Pancreas (tissue), 10 donors: ENCODE measurements around the gene PANK3. TPM values are rescaled to one million over a fixed set of nuclear protein-coding genes. Genes with fewer than 3 reads are reported as not detected.
"Not testable (repeated sequence)": the region's sequence is repeated elsewhere in the genome, so short reads cannot be mapped to it uniquely, and the experiment has no call there.

Source experiments
- ATAC-seq, 4 donors: fragments of 200-7000 bp; cut with Tn5 transposase; one replicate each; pipeline versions ENCODE4 v1.8.0 to v1.9.1; 2020; ENCODE audit warnings: mild to moderate bottlenecking in 4 of 4, moderate library complexity in 4 of 4
- DNase-seq, 6 donors: peaks; one replicate each; pipeline ENCODE4 v3.0.0-alpha.2; 2020
- FAIRE-seq: peaks from 2 replicates; lab custom pipeline; 2012; peaks lifted over from hg19 to GRCh38; lab: Jason Lieb, UNC
- H3K27ac ChIP-seq, 4 donors: fragments of 200-600 bp; sonication (generic); 1 replicate in 3 of 4; 2 replicates in 1 of 4; pipeline versions ENCODE4 v1.5.0 to v1.8.0; 2020
- H3K27me3 ChIP-seq, 4 donors: fragments of 200-600 bp; one replicate each; pipeline ENCODE4 v1.8.0; 2021
- H3K36me3 ChIP-seq, 3 donors: fragments of 200-600 bp; sonication (generic) in 1 of 3; one replicate each; pipeline versions ENCODE4 v1.5.0 to v1.8.0; 2020 to 2021
- H3K4me1 ChIP-seq, 3 donors: fragments of 200-600 bp; one replicate each; pipeline ENCODE4 v1.8.0; 2021
- H3K4me3 ChIP-seq, 4 donors: fragments of 200-600 bp; sonication (generic) in 2 of 4; one replicate each; pipeline versions ENCODE4 v1.5.0 to v1.8.0; 2020 to 2021
- H3K9me3 ChIP-seq, 4 donors: fragments of 200-600 bp; one replicate each; pipeline ENCODE4 v1.8.0; 2021
- WGBS, 2 donors: extraction: QIAGEN DNeasy Blood & Tissue Kit; methylation state at CpG; one replicate each; pipeline ENCODE4 v1.1.7; 2013; 5-methylcytosine and 5-hydroxymethylcytosine counted together
- intact Hi-C, 3 donors: fragments of 100-400 bp; cut with DNase I; formaldehyde crosslinking; loops; one replicate each; pipeline versions ENCODE4 v1.11.1 to v1.14.2; 2022
- polyA plus RNA-seq, 2 donors: library from polyadenylated mRNA; stranded (reverse); fragments of 200-250 nt; gene quantifications; one replicate each; pipeline ENCODE4 v1.2.3, GENCODE V29; 2013
- total RNA-seq, 6 donors: library from RNA; stranded (reverse); fragmentation: NEBNext Ultra II Directional in 4 of 6; extraction: Animal tissue kit (Norgen Biotek cat#: 25700) in 4 of 6; gene quantifications; one replicate each; pipeline versions ENCODE4 v1.2.1 to v1.2.4, GENCODE V29; 2021 to 2023
- TF ChIP-seq, protein P1 (sequence below), 4 donors: fragments of 200-600 bp; sonication (generic) in 3 of 4; IDR thresholded peaks; one replicate each; pipeline versions ENCODE4 v1.5.0 to v1.8.0; 2021; ENCODE audit warnings: antibody characterized with exemption in 4 of 4
- donor health status: healthy with polysubstance abuse.
- donor health status: DM: no; HTN: no; CAD: no; lungs with moderate emphysema.
- donor health status: DM: no; HTN: no; CAD: no.
- donor health status: control.
- donor health status: control.
- donor health status: Bipolar disorder and iron deficiency.
- donor health status: DM: yes; HTN: yes; CAD: no.
- donor health status: DM: no; HTN: no; CAD: no.
- donor health status: DM: no; HTN: no; CAD: no.
- donor health status: DM: yes; HTN: yes; CAD: no.

PANK3 gene
- total and polyA plus RNA-seq, 8 donors: 2.2 to 25.8 (median 16.5) TPM

DNA sequence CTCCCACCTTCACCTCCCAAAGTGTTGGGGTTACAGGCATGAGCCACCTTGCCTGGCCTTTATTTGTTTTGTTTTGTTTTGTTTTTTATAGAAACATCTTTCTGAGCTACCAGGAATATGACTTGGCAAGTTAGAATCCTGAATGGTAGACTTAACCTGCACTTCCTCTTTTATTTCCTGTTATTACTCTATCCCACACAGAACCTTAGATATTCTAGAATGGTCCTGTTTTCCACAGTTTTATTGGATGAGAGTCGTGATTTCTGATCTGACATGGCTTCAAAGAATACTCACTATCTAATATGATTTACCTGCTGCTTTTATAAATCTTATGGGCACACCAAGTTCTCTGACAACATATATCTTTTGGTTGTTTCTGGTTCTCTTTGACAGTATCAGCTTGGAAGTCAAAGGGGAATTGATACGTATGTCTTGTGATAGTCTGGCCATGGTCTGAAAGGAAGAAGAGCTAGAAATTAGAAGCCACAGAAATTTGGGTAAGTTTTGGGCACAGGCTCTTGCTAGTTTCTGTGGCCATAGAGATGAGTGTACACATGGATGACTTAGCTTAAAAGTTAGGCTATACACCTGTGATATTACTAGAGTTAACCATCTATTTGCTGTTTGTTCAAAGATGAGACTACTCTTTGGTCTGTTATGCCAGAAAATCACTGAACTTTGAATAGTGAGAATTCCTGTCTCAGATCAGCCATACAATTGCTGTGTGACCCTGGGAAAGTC is 4.7 kb upstream of the PANK3 start:
- WGBS, 2 donors: 67 to 71% methylated on average over 2 of the region's 2 CpGs
- no peak for FAIRE-seq

DNA sequence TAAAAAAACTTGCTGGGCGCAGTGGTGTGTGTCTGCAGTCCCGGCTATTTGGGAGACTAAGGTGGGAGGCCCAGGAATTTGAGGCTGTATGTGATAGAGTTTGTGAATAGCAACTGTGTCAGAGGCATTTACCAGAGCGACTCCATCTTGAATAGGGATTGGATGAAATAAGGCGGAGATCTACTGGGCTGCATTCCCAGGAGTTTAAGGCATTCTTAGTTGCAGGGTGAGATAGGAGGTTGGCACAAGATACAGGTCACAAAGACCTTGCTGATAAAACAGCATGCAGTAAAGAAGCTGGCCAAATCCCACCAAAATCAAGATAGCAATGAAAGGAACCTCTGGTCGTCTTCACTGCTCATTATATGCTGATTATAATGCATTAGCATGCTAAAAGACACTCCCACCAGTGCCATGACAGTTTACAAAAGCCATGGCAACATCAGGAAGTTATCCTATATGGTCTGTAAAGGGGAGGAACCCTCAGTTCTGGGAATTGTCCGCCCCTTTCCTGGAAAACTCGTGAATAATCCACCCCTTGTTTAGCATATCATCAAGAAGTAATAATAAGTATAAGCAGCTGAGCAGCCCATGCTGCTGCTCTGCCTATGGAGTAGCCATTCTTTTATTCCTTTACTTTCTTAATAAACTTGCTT is 1.8 kb upstream of the PANK3 start:
- H3K36me3 ChIP-seq, H3K27ac ChIP-seq, DNase-seq, H3K9me3 ChIP-seq, FAIRE-seq, H3K27me3 ChIP-seq, intact Hi-C loops, ATAC-seq, H3K4me3 ChIP-seq: not testable (repeated sequence)
- 65 to 69% methylated on average over 7 of the region's 7 CpGs for WGBS, 2 donors
- H3K4me1 ChIP-seq: peaks cover 0 to 11% (median 0%) of the 10 kb centered on the region in 3 donors

More for the DNA sequence above, 4.7 kb upstream of the PANK3 start:
- intact Hi-C loops: no loop called here
- H3K36me3 ChIP-seq: no peaks in the 10 kb centered on the region
- no peaks in the 10 kb centered on the region for H3K27me3 ChIP-seq
- TF ChIP-seq, protein P1, sequence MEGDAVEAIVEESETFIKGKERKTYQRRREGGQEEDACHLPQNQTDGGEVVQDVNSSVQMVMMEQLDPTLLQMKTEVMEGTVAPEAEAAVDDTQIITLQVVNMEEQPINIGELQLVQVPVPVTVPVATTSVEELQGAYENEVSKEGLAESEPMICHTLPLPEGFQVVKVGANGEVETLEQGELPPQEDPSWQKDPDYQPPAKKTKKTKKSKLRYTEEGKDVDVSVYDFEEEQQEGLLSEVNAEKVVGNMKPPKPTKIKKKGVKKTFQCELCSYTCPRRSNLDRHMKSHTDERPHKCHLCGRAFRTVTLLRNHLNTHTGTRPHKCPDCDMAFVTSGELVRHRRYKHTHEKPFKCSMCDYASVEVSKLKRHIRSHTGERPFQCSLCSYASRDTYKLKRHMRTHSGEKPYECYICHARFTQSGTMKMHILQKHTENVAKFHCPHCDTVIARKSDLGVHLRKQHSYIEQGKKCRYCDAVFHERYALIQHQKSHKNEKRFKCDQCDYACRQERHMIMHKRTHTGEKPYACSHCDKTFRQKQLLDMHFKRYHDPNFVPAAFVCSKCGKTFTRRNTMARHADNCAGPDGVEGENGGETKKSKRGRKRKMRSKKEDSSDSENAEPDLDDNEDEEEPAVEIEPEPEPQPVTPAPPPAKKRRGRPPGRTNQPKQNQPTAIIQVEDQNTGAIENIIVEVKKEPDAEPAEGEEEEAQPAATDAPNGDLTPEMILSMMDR (IDR thresholded peaks at IDR 0.05): no peak
- H3K4me1 ChIP-seq: peaks cover 0 to 4% (median 0%) of the 10 kb centered on the region in 3 donors
- no peak overlapping the region for H3K27ac ChIP-seq
- H3K9me3 ChIP-seq: no peaks in the 10 kb centered on the region
- no peak for DNase-seq
- H3K4me3 ChIP-seq: no peak overlapping the region
- no peak for ATAC-seq

DNA sequence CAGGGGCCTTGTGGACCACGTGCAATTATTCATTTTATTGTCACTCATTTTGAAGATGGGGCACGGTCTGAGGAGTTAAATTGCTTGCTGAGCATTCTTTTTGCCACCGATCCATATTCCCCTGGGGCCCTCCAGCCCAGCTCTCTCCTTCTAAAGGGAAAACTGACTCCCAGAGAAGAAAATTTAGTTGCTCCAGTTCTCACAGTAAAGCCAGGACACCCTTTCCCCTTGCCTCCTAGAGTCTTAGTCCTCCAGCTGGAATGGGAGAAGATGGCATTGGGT is 1.0 kb upstream of the PANK3 start:
- DNase-seq: peak in 1 of 6 donors; percentile 13
- 19 to 31% methylated on average over 3 of the region's 3 CpGs for WGBS, 2 donors
- intact Hi-C loops: no loop called here
- Histone ChIP-seq H3K27me3 (no peaks in the 10 kb centered on the region), H3K27ac (peak overlapping the region; percentile 49 to 94 (median 88)), H3K9me3 (no peaks in the 10 kb centered on the region), H3K36me3 (no peaks in the 10 kb centered on the region), H3K4me1 (peaks cover 0 to 11% (median 0%) of the 10 kb centered on the region in 3 donors), H3K4me3 (peak overlapping the region; percentile 76 to 93 (median 78))
- TF ChIP-seq, protein P1 (IDR thresholded peaks at IDR 0.05): no peak
- no peak for FAIRE-seq
- ATAC-seq: no peak

DNA sequence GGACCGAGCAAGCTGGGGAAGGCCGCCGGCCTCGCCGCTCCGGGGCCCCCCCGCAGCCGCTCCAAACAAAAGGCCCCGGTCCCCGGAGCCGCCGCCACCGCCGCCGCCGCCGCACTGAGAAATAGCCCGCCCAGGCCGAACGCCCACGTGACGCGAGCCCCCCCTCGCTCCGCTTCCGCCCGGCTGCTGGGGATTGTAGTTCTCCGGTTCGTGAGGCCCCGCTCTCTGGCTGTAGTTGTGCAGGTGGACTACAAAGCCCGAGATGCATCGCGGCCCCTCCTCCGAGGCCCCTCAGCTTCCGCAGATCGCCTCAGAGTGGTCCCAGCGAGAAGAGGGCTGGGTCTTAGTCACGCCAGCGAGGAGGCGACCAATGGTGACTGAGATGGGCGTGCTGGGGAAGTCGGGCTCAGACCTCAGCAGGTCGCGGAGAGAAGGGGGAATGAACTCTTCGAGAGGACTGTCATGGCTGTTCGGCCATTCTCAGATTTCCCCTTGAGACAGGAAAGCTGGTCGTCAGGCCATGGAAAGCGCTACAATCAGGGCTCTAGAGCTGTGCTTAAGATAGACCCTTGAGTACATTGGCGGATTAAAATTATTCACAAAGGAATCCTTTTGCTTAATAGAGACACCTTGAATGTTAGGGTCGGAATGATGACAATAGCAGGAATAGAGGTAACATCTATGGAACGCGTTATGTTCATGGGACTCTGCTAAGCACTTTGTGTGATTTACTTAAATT is 489 bp upstream of the PANK3 start:
- Histone ChIP-seq H3K27me3 (no peaks in the 10 kb centered on the region), H3K4me1 (peaks cover 0 to 11% (median 0%) of the 10 kb centered on the region in 3 donors), H3K4me3 (peak overlapping the region; percentile 76 to 93 (median 78)), H3K9me3 (no peaks in the 10 kb centered on the region), H3K36me3 (no peaks in the 10 kb centered on the region), H3K27ac (peak overlapping the region; percentile 83 to 94 (median 90))
- TF ChIP-seq, protein P1 (IDR thresholded peaks at IDR 0.05): no peak
- WGBS, 2 donors: 1 to 2% methylated on average over 51 to 52 of the region's 52 CpGs
- intact Hi-C loops: no loop called here
- peak; percentile 91 to 97 (median 95) for ATAC-seq
- FAIRE-seq: peak; percentile 94
- DNase-seq: peak; percentile 95 to 99 (median 98)

DNA sequence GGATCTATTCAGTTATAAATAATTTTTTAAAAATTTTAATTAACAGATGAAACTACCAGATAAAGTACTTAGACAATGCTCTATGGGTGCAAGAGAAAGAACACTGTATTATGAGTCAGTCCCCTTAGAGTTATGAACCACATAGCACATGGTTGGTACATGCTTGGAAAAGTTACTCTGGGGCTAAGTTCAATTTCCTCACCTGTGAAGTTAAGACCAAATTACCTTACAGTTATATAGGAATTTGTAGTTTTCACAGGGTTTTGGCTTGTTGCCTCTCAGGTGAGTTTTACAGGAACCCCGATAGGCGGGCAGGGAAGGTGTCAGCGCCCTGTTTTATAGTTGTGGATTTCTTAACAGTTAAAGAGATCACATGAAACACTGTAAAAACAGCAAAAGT is 1.2 kb downstream of the PANK3 start:
- TF ChIP-seq, protein P1 (IDR thresholded peaks at IDR 0.05): no peak
- WGBS, 2 donors: 4 to 6% methylated on average over 3 of the region's 3 CpGs
- peak overlapping the region in 2 of 4 donors; percentile 93 to 94 for H3K27ac ChIP-seq
- H3K4me3 ChIP-seq: peak overlapping the region; percentile 76 to 93 (median 78)
- intact Hi-C loops: no loop called here
- DNase-seq (no peak), FAIRE-seq (no peak), ATAC-seq (no peak)
- no peaks in the 10 kb centered on the region for H3K27me3 ChIP-seq
- H3K9me3 ChIP-seq: no peaks in the 10 kb centered on the region
- H3K36me3 ChIP-seq: no peaks in the 10 kb centered on the region
- peaks cover 0 to 11% (median 0%) of the 10 kb centered on the region in 3 donors for H3K4me1 ChIP-seq
